K562 (cell line): ENCODE results near the gene ODC1. TPM values are rescaled to one million over a fixed set of nuclear protein-coding genes. Genes with fewer than 3 reads are reported as not detected.

Experiments used
- NFE2 ChIP-seq: IDR thresholded peaks from 2 replicates; pipeline ENCODE4 v1.6.1; 2014; ENCODE audit warnings: antibody characterized with exemption, low read depth
- PCBP1 ChIP-seq: fragments of 200-400 bp; formaldehyde crosslinking; IDR thresholded peaks from 2 replicates; pipeline ENCODE4 v1.6.1; 2018; ENCODE audit warnings: mild to moderate bottlenecking, low read depth, low read length; ENCODE audit not compliant: poor library complexity, severe bottlenecking
- PPARD ChIP-seq: fragments of 250-450 bp; sonication (Bioruptor Pico); IDR thresholded peaks from 2 replicates; pipeline ENCODE4 v1.8.0; 2022; ENCODE audit warnings: inconsistent platforms, mild to moderate bottlenecking, moderate library complexity
- SRSF3 ChIP-seq: fragments of 200-400 bp; formaldehyde crosslinking; IDR thresholded peaks from 2 replicates; pipeline ENCODE4 v1.6.1; 2016; ENCODE audit warnings: mild to moderate bottlenecking, low read length, moderate library complexity; ENCODE audit not compliant: insufficient read depth
- SUPT5H ChIP-seq: fragments of 450-650 bp; IDR thresholded peaks from 2 replicates; pipeline ENCODE4 v1.6.1; 2016
- TAL1 ChIP-seq: fragments of 450-650 bp; IDR thresholded peaks from 2 replicates; pipeline ENCODE4 v1.6.1; 2016; ENCODE audit warnings: mild to moderate bottlenecking
- TEAD1 ChIP-seq, 2 experiments: fragments of 450-650 bp in 1 of 2; sonication (generic) in 1 of 2; formaldehyde crosslinking; IDR thresholded peaks; 2 replicates each; pipeline versions ENCODE4 v1.4.0 to v1.8.0; 2020 to 2022; ENCODE audit warnings: mild to moderate bottlenecking in 2 of 2, missing genetic modification reagents in 1 of 2
- XRCC3 ChIP-seq: fragments of 450-650 bp; IDR thresholded peaks from 2 replicates; pipeline ENCODE4 v1.6.1; 2017; ENCODE audit warnings: mild to moderate bottlenecking, moderate library complexity
- ZNF507 ChIP-seq: conservative IDR thresholded peaks from 2 replicates; pipeline ENCODE4 v1.6.1; 2017; ENCODE audit warnings: missing genetic modification characterization, missing compliant biosample characterization
- ZNF785 ChIP-seq: fragments of 250-450 bp; sonication (Bioruptor Pico); IDR thresholded peaks from 2 replicates; pipeline ENCODE4 v1.4.0; 2020; ENCODE audit warnings: mild to moderate bottlenecking
- polyA plus RNA-seq, 8 experiments: library from polyadenylated mRNA; depleted of rRNA in 4 of 8; stranded (reverse) in 5 of 8; unstranded in 3 of 8; fragments of >200 nt; fragmentation: Nextera tagmentation in 2 of 8; fragmentation: Illumina TruSeq in 1 of 8; extraction: Ambion mirVana in 2 of 8; extraction: Trizol in 1 of 8; gene quantifications; 2 replicates each; pipeline versions ENCODE4 v1.2.1 to v1.2.3, GENCODE V29; 2011 to 2014; ENCODE audit warnings: inconsistent platforms in 1 of 8, missing spikeins in 1 of 8
- total RNA-seq, 7 experiments: library from RNA; depleted of rRNA in 6 of 7; stranded (reverse); fragments of >200 nt in 6 of 7; fragmentation: Illumina TruSeq in 2 of 7; extraction: Trizol in 2 of 7; gene quantifications; 2 replicates each; pipeline versions ENCODE4 v1.2.1 to v1.2.3, GENCODE V29; 2011 to 2021; ENCODE audit warnings: low replicate concordance in 1 of 7
- TF ChIP-seq, protein P1 (sequence below): fragments of 450-650 bp; formaldehyde crosslinking; conservative IDR thresholded peaks from 2 replicates; pipeline ENCODE4 v1.4.0; 2022; ENCODE audit warnings: mild to moderate bottlenecking, missing genetic modification characterization
- TF ChIP-seq, protein P2 (sequence below): fragments of 250-450 bp; sonication (Bioruptor Pico); IDR thresholded peaks from 2 replicates; pipeline ENCODE4 v1.8.0; 2021; ENCODE audit warnings: mild to moderate bottlenecking, moderate library complexity
- TF ChIP-seq, protein P3 (sequence below), 2 experiments: fragments of 450-650 bp; IDR thresholded peaks; 2 replicates each; pipeline ENCODE4 v1.6.1; 2016
- TF ChIP-seq, protein P4 (sequence below), 2 experiments: fragments of 150-350 bp in 1 of 2; IDR thresholded peaks; 2 replicates each; pipeline ENCODE4 v1.6.1; 2012 to 2016; ENCODE audit warnings: low read depth in 2 of 2, low read length in 2 of 2, mild to moderate bottlenecking in 1 of 2, moderate library complexity in 1 of 2
- TF ChIP-seq, protein P5 (sequence below): sonication (generic); formaldehyde crosslinking; IDR thresholded peaks from 2 replicates; pipeline ENCODE4 v1.8.0; 2022; ENCODE audit warnings: mild to moderate bottlenecking, missing genetic modification reagents, borderline replicate concordance

ODC1 gene
- total and polyA plus RNA-seq, 9 of the 15 experiments (the other 6 are each of a cell fraction or from before 2014, with no cell fraction given): 142 to 563 (median 457) TPM

DNA sequence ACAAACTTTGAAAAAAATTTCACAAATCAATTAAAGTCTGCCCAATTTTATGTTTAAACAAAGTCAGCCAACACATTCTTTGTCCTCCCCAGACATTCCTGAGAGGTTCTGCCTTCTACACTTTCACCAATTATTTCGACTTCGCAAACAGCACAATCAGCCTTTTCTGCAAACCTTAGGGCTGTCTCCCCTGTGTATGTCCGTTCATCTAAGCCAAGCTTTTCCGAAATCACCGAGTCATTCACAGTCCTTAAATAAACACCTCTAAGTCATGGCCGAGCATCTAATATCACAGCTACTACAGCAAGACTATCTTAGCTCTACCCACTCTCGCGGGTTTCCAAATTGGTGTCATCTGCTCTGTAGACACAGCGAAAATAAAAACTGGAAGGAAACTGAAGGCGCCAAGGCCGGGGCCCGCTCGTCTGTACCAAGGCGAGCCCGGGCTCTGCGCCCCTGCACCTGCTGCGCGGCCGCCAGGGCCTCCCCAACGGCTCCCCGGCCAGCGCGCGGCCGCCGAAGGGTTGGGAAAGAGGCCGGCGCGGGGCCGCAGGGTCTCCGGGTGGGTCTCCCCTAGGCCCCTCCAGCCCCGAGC is 730 bp downstream of the ODC1 start (continued):
- TF ChIP-seq, protein P1, sequence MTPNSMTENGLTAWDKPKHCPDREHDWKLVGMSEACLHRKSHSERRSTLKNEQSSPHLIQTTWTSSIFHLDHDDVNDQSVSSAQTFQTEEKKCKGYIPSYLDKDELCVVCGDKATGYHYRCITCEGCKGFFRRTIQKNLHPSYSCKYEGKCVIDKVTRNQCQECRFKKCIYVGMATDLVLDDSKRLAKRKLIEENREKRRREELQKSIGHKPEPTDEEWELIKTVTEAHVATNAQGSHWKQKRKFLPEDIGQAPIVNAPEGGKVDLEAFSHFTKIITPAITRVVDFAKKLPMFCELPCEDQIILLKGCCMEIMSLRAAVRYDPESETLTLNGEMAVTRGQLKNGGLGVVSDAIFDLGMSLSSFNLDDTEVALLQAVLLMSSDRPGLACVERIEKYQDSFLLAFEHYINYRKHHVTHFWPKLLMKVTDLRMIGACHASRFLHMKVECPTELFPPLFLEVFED (CRISPR knock-in tag): no peak
- TF ChIP-seq NFE2 (peak; percentile 31; the same call in 1 of the 2 replicates), SUPT5H (no peak), ZNF785 (CRISPR knock-in tag) (no peak), TEAD1 (CRISPR knock-in tag; IDR thresholded peaks at IDR 0.05) (0 out of 4 replicates have a peak, but pooled peaks of 1 of the 2 experiments have one; percentile 9), PPARD (no peak), XRCC3 (no peak), TAL1 (no peak), SRSF3 (no peak), PCBP1 (no peak), ZNF507 (tag) (no peak)
- TF ChIP-seq, protein P2, sequence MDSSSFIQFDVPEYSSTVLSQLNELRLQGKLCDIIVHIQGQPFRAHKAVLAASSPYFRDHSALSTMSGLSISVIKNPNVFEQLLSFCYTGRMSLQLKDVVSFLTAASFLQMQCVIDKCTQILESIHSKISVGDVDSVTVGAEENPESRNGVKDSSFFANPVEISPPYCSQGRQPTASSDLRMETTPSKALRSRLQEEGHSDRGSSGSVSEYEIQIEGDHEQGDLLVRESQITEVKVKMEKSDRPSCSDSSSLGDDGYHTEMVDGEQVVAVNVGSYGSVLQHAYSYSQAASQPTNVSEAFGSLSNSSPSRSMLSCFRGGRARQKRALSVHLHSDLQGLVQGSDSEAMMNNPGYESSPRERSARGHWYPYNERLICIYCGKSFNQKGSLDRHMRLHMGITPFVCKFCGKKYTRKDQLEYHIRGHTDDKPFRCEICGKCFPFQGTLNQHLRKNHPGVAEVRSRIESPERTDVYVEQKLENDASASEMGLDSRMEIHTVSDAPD: no peak
- TF ChIP-seq, protein P3, sequence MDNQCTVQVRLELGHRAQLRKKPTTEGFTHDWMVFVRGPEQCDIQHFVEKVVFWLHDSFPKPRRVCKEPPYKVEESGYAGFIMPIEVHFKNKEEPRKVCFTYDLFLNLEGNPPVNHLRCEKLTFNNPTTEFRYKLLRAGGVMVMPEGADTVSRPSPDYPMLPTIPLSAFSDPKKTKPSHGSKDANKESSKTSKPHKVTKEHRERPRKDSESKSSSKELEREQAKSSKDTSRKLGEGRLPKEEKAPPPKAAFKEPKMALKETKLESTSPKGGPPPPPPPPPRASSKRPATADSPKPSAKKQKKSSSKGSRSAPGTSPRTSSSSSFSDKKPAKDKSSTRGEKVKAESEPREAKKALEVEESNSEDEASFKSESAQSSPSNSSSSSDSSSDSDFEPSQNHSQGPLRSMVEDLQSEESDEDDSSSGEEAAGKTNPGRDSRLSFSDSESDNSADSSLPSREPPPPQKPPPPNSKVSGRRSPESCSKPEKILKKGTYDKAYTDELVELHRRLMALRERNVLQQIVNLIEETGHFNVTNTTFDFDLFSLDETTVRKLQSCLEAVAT (IDR thresholded peaks at IDR 0.05): peak in 1 of 2 experiments; percentile 45; a peak in 2 of 4 replicates
- TF ChIP-seq, protein P4, sequence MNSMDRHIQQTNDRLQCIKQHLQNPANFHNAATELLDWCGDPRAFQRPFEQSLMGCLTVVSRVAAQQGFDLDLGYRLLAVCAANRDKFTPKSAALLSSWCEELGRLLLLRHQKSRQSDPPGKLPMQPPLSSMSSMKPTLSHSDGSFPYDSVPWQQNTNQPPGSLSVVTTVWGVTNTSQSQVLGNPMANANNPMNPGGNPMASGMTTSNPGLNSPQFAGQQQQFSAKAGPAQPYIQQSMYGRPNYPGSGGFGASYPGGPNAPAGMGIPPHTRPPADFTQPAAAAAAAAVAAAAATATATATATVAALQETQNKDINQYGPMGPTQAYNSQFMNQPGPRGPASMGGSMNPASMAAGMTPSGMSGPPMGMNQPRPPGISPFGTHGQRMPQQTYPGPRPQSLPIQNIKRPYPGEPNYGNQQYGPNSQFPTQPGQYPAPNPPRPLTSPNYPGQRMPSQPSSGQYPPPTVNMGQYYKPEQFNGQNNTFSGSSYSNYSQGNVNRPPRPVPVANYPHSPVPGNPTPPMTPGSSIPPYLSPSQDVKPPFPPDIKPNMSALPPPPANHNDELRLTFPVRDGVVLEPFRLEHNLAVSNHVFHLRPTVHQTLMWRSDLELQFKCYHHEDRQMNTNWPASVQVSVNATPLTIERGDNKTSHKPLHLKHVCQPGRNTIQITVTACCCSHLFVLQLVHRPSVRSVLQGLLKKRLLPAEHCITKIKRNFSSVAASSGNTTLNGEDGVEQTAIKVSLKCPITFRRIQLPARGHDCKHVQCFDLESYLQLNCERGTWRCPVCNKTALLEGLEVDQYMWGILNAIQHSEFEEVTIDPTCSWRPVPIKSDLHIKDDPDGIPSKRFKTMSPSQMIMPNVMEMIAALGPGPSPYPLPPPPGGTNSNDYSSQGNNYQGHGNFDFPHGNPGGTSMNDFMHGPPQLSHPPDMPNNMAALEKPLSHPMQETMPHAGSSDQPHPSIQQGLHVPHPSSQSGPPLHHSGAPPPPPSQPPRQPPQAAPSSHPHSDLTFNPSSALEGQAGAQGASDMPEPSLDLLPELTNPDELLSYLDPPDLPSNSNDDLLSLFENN (IDR thresholded peaks at IDR 0.05; ENCODE audit: low read depth in 2 of 2, low read length in 2 of 2): no peak
- TF ChIP-seq, protein P5, sequence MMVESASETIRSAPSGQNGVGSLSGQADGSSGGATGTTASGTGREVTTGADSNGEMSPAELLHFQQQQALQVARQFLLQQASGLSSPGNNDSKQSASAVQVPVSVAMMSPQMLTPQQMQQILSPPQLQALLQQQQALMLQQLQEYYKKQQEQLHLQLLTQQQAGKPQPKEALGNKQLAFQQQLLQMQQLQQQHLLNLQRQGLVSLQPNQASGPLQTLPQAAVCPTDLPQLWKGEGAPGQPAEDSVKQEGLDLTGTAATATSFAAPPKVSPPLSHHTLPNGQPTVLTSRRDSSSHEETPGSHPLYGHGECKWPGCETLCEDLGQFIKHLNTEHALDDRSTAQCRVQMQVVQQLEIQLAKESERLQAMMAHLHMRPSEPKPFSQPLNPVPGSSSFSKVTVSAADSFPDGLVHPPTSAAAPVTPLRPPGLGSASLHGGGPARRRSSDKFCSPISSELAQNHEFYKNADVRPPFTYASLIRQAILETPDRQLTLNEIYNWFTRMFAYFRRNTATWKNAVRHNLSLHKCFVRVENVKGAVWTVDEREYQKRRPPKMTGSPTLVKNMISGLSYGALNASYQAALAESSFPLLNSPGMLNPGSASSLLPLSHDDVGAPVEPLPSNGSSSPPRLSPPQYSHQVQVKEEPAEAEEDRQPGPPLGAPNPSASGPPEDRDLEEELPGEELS (CRISPR knock-in tag): no peak
